Measurements from ENCODE around the gene SDSL.

SDSL gene

GRCh38 chr12:113422030-113422885, at the start of gene SDSL:
Gene SDSL, plus strand, starts transcription at chr12:113422380. Its CDS starts 5,603 bp downstream, at chr12:113427983.
- ATAC-seq, result peak; percentile 99
- TF ChIP-seq ZFP3 (CRISPR knock-in tag; IDR thresholded peaks at IDR 0.05) (peak; percentile 17; the same call in 1 of the 2 replicates), OSR1 (CRISPR knock-in tag; IDR thresholded peaks at IDR 0.05) (no peak), TSHZ2 (CRISPR knock-in tag; IDR thresholded peaks at IDR 0.05) (peak; percentile 31; the same call in 1 of the 2 replicates), ZFP30 (CRISPR knock-in tag; IDR thresholded peaks at IDR 0.05) (no peak)

GRCh38 chr12:113373440-113373839, 48.7 kb upstream of the SDSL start:
- ATAC-seq, result no peak

GRCh38 chr12:113373969-113374368, 48.2 kb upstream of the SDSL start:
- no peak for ATAC-seq
- TF ChIP-seq CREB5 (CRISPR knock-in tag; IDR thresholded peaks at IDR 0.05; ENCODE audit: low read depth) (no peak), RARB (CRISPR knock-in tag; IDR thresholded peaks at IDR 0.05) (no peak), ZNF8 (CRISPR knock-in tag; IDR thresholded peaks at IDR 0.05) (no peak)

More at GRCh38 chr12:113373440-113373839, 48.7 kb upstream of the SDSL start:
- no peak for TF ChIP-seq POU6F1 (CRISPR knock-in tag; IDR thresholded peaks at IDR 0.05; ENCODE audit: borderline replicate concordance, low read depth)
- TF ChIP-seq PPARA (CRISPR knock-in tag; IDR thresholded peaks at IDR 0.05; ENCODE audit: borderline replicate concordance), result no peak
- no peak for TF ChIP-seq BACH2 (CRISPR knock-in tag; IDR thresholded peaks at IDR 0.05; ENCODE audit: borderline replicate concordance)
- no peak for TF ChIP-seq PATZ1 (CRISPR knock-in tag; IDR thresholded peaks at IDR 0.05; ENCODE audit: borderline replicate concordance)
- TF ChIP-seq ARNTL (CRISPR knock-in tag; IDR thresholded peaks at IDR 0.05; ENCODE audit: borderline replicate concordance, low read depth), result no peak

GRCh38 chr12:113374823-113375428, 47.3 kb upstream of the SDSL start:
- no peak for ATAC-seq
- TF ChIP-seq OSR1 (CRISPR knock-in tag; IDR thresholded peaks at IDR 0.05), result no peak

GRCh38 chr12:113378291-113378690, 43.9 kb upstream of the SDSL start:
- no peak for TF ChIP-seq ZC3H10 (CRISPR knock-in tag; IDR thresholded peaks at IDR 0.05)
- no peak for TF ChIP-seq GLIS3 (CRISPR knock-in tag; IDR thresholded peaks at IDR 0.05)
- no peak for TF ChIP-seq TCF4 (CRISPR knock-in tag; IDR thresholded peaks at IDR 0.05; ENCODE audit: borderline replicate concordance)
- ATAC-seq, result no peak

GRCh38 chr12:113381220-113381619, 41.0 kb upstream of the SDSL start:
- TF ChIP-seq CSRNP3 (CRISPR knock-in tag; IDR thresholded peaks at IDR 0.05), result no peak
- TF ChIP-seq ZC3H10 (CRISPR knock-in tag; IDR thresholded peaks at IDR 0.05), result no peak
- no peak for ATAC-seq
